Measurements from ENCODE around the gene CTSS.

GRCh38 chr1:150777544-150777943, 12.0 kb upstream of the CTSS start:
- TF ChIP-seq POLR2A (IDR thresholded peaks at IDR 0.05; ENCODE audit: low read depth, low read length) (no peak), POLR2AphosphoS5 (IDR thresholded peaks at IDR 0.05; ENCODE audit: low read depth, low read length) (no peak), SPI1 (IDR thresholded peaks at IDR 0.05; ENCODE audit: low read depth, low read length) (peak; percentile 40)
